Measurements from ENCODE around the gene ETFBKMT.
"Not testable (repeated sequence)": the region's sequence is repeated elsewhere in the genome, so short reads cannot be mapped to it uniquely, and the experiment has no call there.

Gene ETFBKMT

GRCh38 chr12:31689921-31690320, 30.4 kb downstream of the ETFBKMT start:
- not testable (repeated sequence) for H2AFZ ChIP-seq (ENCODE audit: low read length, unreplicated experiment); H3K27me3 ChIP-seq (ENCODE audit: insufficient read depth, low read length); H3K4me3 ChIP-seq (ENCODE audit: low read depth, low read length); H3K36me3 ChIP-seq (ENCODE audit: insufficient read depth, low read length); H3K4me1 ChIP-seq (ENCODE audit: control insufficient read depth, insufficient read depth, low read length, unreplicated experiment); H3K79me2 ChIP-seq (ENCODE audit: control insufficient read depth, insufficient read depth, low read length, unreplicated experiment); H3K27ac ChIP-seq (ENCODE audit: low read depth, low read length)

GRCh38 chr12:31702047-31702446, 42.6 kb downstream of the ETFBKMT start:
- no peak overlapping the region for H3K27ac ChIP-seq (ENCODE audit: low read depth, low read length)
- no peaks in the 10 kb centered on the region for H3K36me3 ChIP-seq (ENCODE audit: insufficient read depth, low read length)
- no peak overlapping the region for H3K4me3 ChIP-seq (ENCODE audit: low read depth, low read length)
- H3K4me1 ChIP-seq (ENCODE audit: control insufficient read depth, insufficient read depth, low read length, unreplicated experiment), result no peaks in the 10 kb centered on the region
- no peaks in the 10 kb centered on the region for H3K27me3 ChIP-seq (ENCODE audit: insufficient read depth, low read length)
- no peak overlapping the region for H2AFZ ChIP-seq (ENCODE audit: low read length, unreplicated experiment)
- H3K79me2 ChIP-seq (ENCODE audit: control insufficient read depth, insufficient read depth, low read length, unreplicated experiment), result no peaks in the 10 kb centered on the region

GRCh38 chr12:31705621-31706020, 46.1 kb downstream of the ETFBKMT start:
- Histone ChIP-seq H3K4me1 (ENCODE audit: control insufficient read depth, insufficient read depth, low read length, unreplicated experiment) (no peaks in the 10 kb centered on the region), H3K36me3 (ENCODE audit: insufficient read depth, low read length) (no peaks in the 10 kb centered on the region), H2AFZ (ENCODE audit: low read length, unreplicated experiment) (no peak overlapping the region)

GRCh38 chr12:31708118-31708517, 48.6 kb downstream of the ETFBKMT start:
- H3K4me1 ChIP-seq (ENCODE audit: control insufficient read depth, insufficient read depth, low read length, unreplicated experiment); H3K79me2 ChIP-seq (ENCODE audit: control insufficient read depth, insufficient read depth, low read length, unreplicated experiment); H3K4me3 ChIP-seq (ENCODE audit: low read depth, low read length); H3K27ac ChIP-seq (ENCODE audit: low read depth, low read length); H3K27me3 ChIP-seq (ENCODE audit: insufficient read depth, low read length); H2AFZ ChIP-seq (ENCODE audit: low read length, unreplicated experiment); H3K36me3 ChIP-seq (ENCODE audit: insufficient read depth, low read length): not testable (repeated sequence)

More at GRCh38 chr12:31705621-31706020, 46.1 kb downstream of the ETFBKMT start:
- H3K79me2 ChIP-seq (ENCODE audit: control insufficient read depth, insufficient read depth, low read length, unreplicated experiment), result no peaks in the 10 kb centered on the region
- H3K27me3 ChIP-seq (ENCODE audit: insufficient read depth, low read length), result no peaks in the 10 kb centered on the region
- H3K27ac ChIP-seq (ENCODE audit: low read depth, low read length), result no peak overlapping the region
- no peak overlapping the region for H3K4me3 ChIP-seq (ENCODE audit: low read depth, low read length)

GRCh38 chr12:31710021-31710818, 50.7 kb downstream of the ETFBKMT start:
- Histone ChIP-seq H3K27me3 (ENCODE audit: insufficient read depth, low read length) (no peaks in the 10 kb centered on the region), H2AFZ (ENCODE audit: low read length, unreplicated experiment) (no peak overlapping the region), H3K4me3 (ENCODE audit: low read depth, low read length) (no peak overlapping the region)

GRCh38 chr12:31712877-31713276, 53.4 kb downstream of the ETFBKMT start:
- H3K27me3 ChIP-seq (ENCODE audit: insufficient read depth, low read length), result no peaks in the 10 kb centered on the region
- no peak overlapping the region for H3K4me3 ChIP-seq (ENCODE audit: low read depth, low read length)
- H3K4me1 ChIP-seq (ENCODE audit: control insufficient read depth, insufficient read depth, low read length, unreplicated experiment), result no peaks in the 10 kb centered on the region
- H2AFZ ChIP-seq (ENCODE audit: low read length, unreplicated experiment), result no peak overlapping the region
- H3K27ac ChIP-seq (ENCODE audit: low read depth, low read length), result no peak overlapping the region
- no peaks in the 10 kb centered on the region for H3K79me2 ChIP-seq (ENCODE audit: control insufficient read depth, insufficient read depth, low read length, unreplicated experiment)
- no peaks in the 10 kb centered on the region for H3K36me3 ChIP-seq (ENCODE audit: insufficient read depth, low read length)

More at GRCh38 chr12:31710021-31710818, 50.7 kb downstream of the ETFBKMT start:
- H3K36me3 ChIP-seq (ENCODE audit: insufficient read depth, low read length), result no peaks in the 10 kb centered on the region
- H3K27ac ChIP-seq (ENCODE audit: low read depth, low read length), result no peak overlapping the region
- no peaks in the 10 kb centered on the region for H3K4me1 ChIP-seq (ENCODE audit: control insufficient read depth, insufficient read depth, low read length, unreplicated experiment)
- H3K79me2 ChIP-seq (ENCODE audit: control insufficient read depth, insufficient read depth, low read length, unreplicated experiment), result no peaks in the 10 kb centered on the region

- Histone ChIP-seq H3K4me3 (ENCODE audit: low read depth, low read length) (no peak overlapping the region), H3K4me1 (ENCODE audit: control insufficient read depth, insufficient read depth, low read length, unreplicated experiment) (no peaks in the 10 kb centered on the region), H3K79me2 (ENCODE audit: control insufficient read depth, insufficient read depth, low read length, unreplicated experiment) (no peaks in the 10 kb centered on the region), H3K36me3 (ENCODE audit: insufficient read depth, low read length) (no peaks in the 10 kb centered on the region), H3K27ac (ENCODE audit: low read depth, low read length) (no peak overlapping the region), H2AFZ (ENCODE audit: low read length, unreplicated experiment) (no peak overlapping the region), H3K27me3 (ENCODE audit: insufficient read depth, low read length) (no peaks in the 10 kb centered on the region)
These were observed 55.2 kb downstream of the ETFBKMT start for GRCh38 chr12:31714406-31715271.

GRCh38 chr12:31715283-31715825, 55.9 kb downstream of the ETFBKMT start:
- H2AFZ ChIP-seq (ENCODE audit: low read length, unreplicated experiment), result no peak overlapping the region
- no peaks in the 10 kb centered on the region for H3K79me2 ChIP-seq (ENCODE audit: control insufficient read depth, insufficient read depth, low read length, unreplicated experiment)
- no peaks in the 10 kb centered on the region for H3K4me1 ChIP-seq (ENCODE audit: control insufficient read depth, insufficient read depth, low read length, unreplicated experiment)
- H3K27me3 ChIP-seq (ENCODE audit: insufficient read depth, low read length), result no peaks in the 10 kb centered on the region
- H3K4me3 ChIP-seq (ENCODE audit: low read depth, low read length), result no peak overlapping the region
- no peaks in the 10 kb centered on the region for H3K36me3 ChIP-seq (ENCODE audit: insufficient read depth, low read length)
- no peak overlapping the region for H3K27ac ChIP-seq (ENCODE audit: low read depth, low read length)

- H3K36me3 ChIP-seq (ENCODE audit: insufficient read depth, low read length); H3K4me1 ChIP-seq (ENCODE audit: control insufficient read depth, insufficient read depth, low read length, unreplicated experiment); H3K27ac ChIP-seq (ENCODE audit: low read depth, low read length); H2AFZ ChIP-seq (ENCODE audit: low read length, unreplicated experiment); H3K4me3 ChIP-seq (ENCODE audit: low read depth, low read length); H3K79me2 ChIP-seq (ENCODE audit: control insufficient read depth, insufficient read depth, low read length, unreplicated experiment); H3K27me3 ChIP-seq (ENCODE audit: insufficient read depth, low read length): not testable (repeated sequence)
These were observed 57.5 kb downstream of the ETFBKMT start for GRCh38 chr12:31716998-31717397.

- not testable (repeated sequence) for H2AFZ ChIP-seq (ENCODE audit: low read length, unreplicated experiment); H3K4me3 ChIP-seq (ENCODE audit: low read depth, low read length); H3K4me1 ChIP-seq (ENCODE audit: control insufficient read depth, insufficient read depth, low read length, unreplicated experiment); H3K27me3 ChIP-seq (ENCODE audit: insufficient read depth, low read length); H3K79me2 ChIP-seq (ENCODE audit: control insufficient read depth, insufficient read depth, low read length, unreplicated experiment); H3K27ac ChIP-seq (ENCODE audit: low read depth, low read length); H3K36me3 ChIP-seq (ENCODE audit: insufficient read depth, low read length)
These were observed 59.2 kb downstream of the ETFBKMT start for GRCh38 chr12:31718542-31719198.
